ENCODE results near the gene RASSF3. TPM values are rescaled to one million over a fixed set of nuclear protein-coding genes. Genes with fewer than 3 reads are reported as not detected.

RASSF3 gene
- total RNA-seq, 1 donor from 2014 or later, result 29.5 TPM

GRCh38 chr12:64658892-64659481 is 48.7 kb downstream of the RASSF3 start:
- Histone ChIP-seq H3K4me3 (no peak overlapping the region), H3K27me3 (no peaks in the 10 kb centered on the region), H3K9me3 (no peaks in the 10 kb centered on the region), H3K4me1 (peaks cover 13% of the 10 kb centered on the region), H3K27ac (peak overlapping the region; percentile 25), H3K36me3 (no peaks in the 10 kb centered on the region)
- no peak for DNase-seq (ENCODE audit: extremely low spot score in 2 of 2)
- intact Hi-C loops (cut with DNase I), result no loop called here
- no peak for TF ChIP-seq POLR2A (IDR thresholded peaks at IDR 0.05)
- TF ChIP-seq CTCF (IDR thresholded peaks at IDR 0.05), result no peak
- no peak for TF ChIP-seq POLR2AphosphoS5 (IDR thresholded peaks at IDR 0.05; ENCODE audit: insufficient read depth in 1 of 2, low read depth in 1 of 2)

DNA sequence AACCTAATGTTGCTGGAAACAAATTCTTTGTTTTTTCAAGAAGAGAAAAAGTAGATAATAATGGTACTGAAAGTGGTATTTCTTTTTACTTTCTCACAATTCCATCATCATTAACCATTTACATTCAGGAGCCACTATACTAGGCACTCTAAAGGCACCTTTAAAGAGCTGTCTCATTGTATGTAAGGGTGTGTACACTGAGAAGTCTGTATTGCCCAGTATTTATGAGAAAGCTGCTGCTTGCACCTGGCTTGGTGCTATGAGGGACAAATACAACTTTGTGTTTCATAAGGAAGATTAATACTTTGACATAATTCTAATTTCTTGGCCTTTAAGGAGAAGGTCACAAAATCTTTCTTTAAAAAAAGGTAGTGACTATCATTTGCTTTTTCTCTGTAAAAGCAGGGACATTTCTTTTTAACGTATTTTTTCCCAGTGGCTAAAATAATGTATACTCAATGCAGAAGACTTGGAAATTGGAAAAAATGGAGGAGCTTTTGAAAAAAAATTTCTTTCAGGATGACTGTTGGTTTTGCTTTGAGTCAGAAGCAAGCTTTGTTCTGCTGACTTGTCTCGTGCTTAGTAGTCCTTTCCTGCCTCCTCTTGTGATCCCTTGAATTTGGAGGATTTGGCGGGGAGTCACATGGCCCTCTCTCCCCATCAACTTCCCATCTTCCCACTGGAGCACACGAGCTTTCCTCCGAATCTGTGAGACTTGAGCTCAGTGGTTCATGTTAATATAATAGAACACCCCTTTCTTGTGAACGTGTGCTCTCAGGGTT is 50.1 kb downstream of the RASSF3 start:
- Histone ChIP-seq H3K4me3 (no peak overlapping the region), H3K9me3 (no peaks in the 10 kb centered on the region), H3K4me1 (peaks cover 24% of the 10 kb centered on the region), H3K36me3 (no peaks in the 10 kb centered on the region), H3K27ac (no peak overlapping the region), H3K27me3 (no peaks in the 10 kb centered on the region)
- TF ChIP-seq POLR2A (IDR thresholded peaks at IDR 0.05), result no peak
- TF ChIP-seq CTCF (IDR thresholded peaks at IDR 0.05), result no peak
- no peak for TF ChIP-seq POLR2AphosphoS5 (IDR thresholded peaks at IDR 0.05; ENCODE audit: insufficient read depth in 1 of 2, low read depth in 1 of 2)
- no peak for DNase-seq (ENCODE audit: extremely low spot score in 2 of 2)
- intact Hi-C loops (cut with DNase I), result no loop called here

- no peak for DNase-seq (ENCODE audit: extremely low spot score in 2 of 2)
- Histone ChIP-seq H3K9me3 (no peaks in the 10 kb centered on the region), H3K27ac (no peak overlapping the region), H3K36me3 (no peaks in the 10 kb centered on the region), H3K4me1 (peaks cover 49% of the 10 kb centered on the region), H3K27me3 (no peaks in the 10 kb centered on the region), H3K4me3 (no peak overlapping the region)
- intact Hi-C loops (cut with DNase I), result no loop called here
- TF ChIP-seq CTCF (IDR thresholded peaks at IDR 0.05) (no peak), POLR2A (IDR thresholded peaks at IDR 0.05) (no peak), POLR2AphosphoS5 (IDR thresholded peaks at IDR 0.05; ENCODE audit: insufficient read depth in 1 of 2, low read depth in 1 of 2) (no peak)
Observed at GRCh38 chr12:64663015-64663414, 52.7 kb downstream of the RASSF3 start.

DNA sequence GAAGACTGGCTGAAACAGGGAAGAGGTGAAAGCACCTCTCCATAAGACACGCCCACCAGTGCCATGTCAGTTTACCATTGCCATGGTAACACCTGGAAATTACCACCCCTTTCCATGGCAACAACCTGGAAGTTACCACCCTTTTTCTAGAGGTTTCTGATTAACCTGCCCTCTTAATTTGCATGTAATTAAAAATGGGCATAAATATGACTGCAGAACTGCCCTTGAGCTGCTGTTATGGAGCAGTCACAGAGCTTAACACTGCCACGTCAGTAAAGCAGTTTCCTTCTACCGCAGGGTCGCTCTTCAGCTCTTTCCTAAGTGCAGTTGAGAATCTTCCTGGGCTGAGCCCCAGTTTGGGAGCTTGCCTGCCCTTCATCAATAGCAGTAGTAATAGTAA is 55.2 kb downstream of the RASSF3 start:
- TF ChIP-seq POLR2AphosphoS5 (IDR thresholded peaks at IDR 0.05; ENCODE audit: insufficient read depth in 1 of 2, low read depth in 1 of 2) (no peak), POLR2A (IDR thresholded peaks at IDR 0.05) (no peak), CTCF (IDR thresholded peaks at IDR 0.05) (no peak)
- H3K9me3 ChIP-seq, result no peaks in the 10 kb centered on the region
- H3K4me1 ChIP-seq, result peaks cover 50% of the 10 kb centered on the region
- H3K36me3 ChIP-seq, result no peaks in the 10 kb centered on the region
- no peaks in the 10 kb centered on the region for H3K27me3 ChIP-seq
- intact Hi-C loops (cut with DNase I), result no loop called here
- peak overlapping the region; percentile 15 for H3K27ac ChIP-seq
- no peak for DNase-seq (ENCODE audit: extremely low spot score in 2 of 2)
- H3K4me3 ChIP-seq, result no peak overlapping the region
